Measurements from ENCODE around the gene GPC6. TPM values are rescaled to one million over a fixed set of nuclear protein-coding genes. Genes with fewer than 3 reads are reported as not detected.

The GPC6 gene
- total and polyA plus RNA-seq, 9 of the 15 experiments (the other 6 are each of a cell fraction or from before 2014, with no cell fraction given), result under 0.01 to 0.20 (median 0.01) TPM; not detected in 4

- no peak for FAIRE-seq
- Histone ChIP-seq H3K9me3 (replicated peaks; ENCODE audit: control insufficient read depth, insufficient read depth, low read depth, low read length) (no peaks in the 10 kb centered on the region), H3K79me2 (ENCODE audit: control insufficient read depth, insufficient read depth, low read length) (no peaks in the 10 kb centered on the region), H3K4me1 (replicated peaks in 1 of 2; ENCODE audit: control insufficient read depth in 2 of 2, insufficient read depth in 2 of 2, low read length in 2 of 2) (no peaks in the 10 kb centered on the region), H2AFZ (ENCODE audit: low read depth, low read length) (no peak overlapping the region), H3K4me3 (no peak overlapping the region), H3K9me1 (ENCODE audit: control insufficient read depth, insufficient read depth, low read length) (no peaks in the 10 kb centered on the region), H4K20me1 (replicated peaks; ENCODE audit: control insufficient read depth, insufficient read depth, low read length) (no peaks in the 10 kb centered on the region), H3K9ac (ENCODE audit: insufficient read depth in 1 of 2, low read depth in 2 of 2, low read length in 2 of 2) (no peak overlapping the region), H3K4me2 (ENCODE audit: insufficient read depth, low read length) (no peak overlapping the region), H3K27ac (ENCODE audit: extremely low read depth, low read depth, low read length) (no peak overlapping the region), H3K36me3 (ENCODE audit: control insufficient read depth, insufficient read depth, low read length) (no peaks in the 10 kb centered on the region), H3K27me3 (ENCODE audit: control insufficient read depth in 2 of 2, insufficient read depth in 2 of 2, low read length in 2 of 2) (no peaks in the 10 kb centered on the region)
- 3% methylated on average over 2 of the region's 2 CpGs for WGBS (ENCODE audit: insufficient coverage, low coverage, missing lambda C conversion rate)
- POLR2A ChIA-PET, result no interaction called here
- CTCF ChIA-PET (ENCODE audit: low intra/inter-chr PET ratio), result no interaction called here
- intact Hi-C loops (cut with micrococcal nuclease), result no loop called here
- in situ Hi-C loops (cut with MboI), result no loop called here
- no peak for DNase-seq (ENCODE audit: extremely low read depth in 1 of 4, low spot score in 3 of 4)
- BruUV-seq (replicated peaks), result no TSS peak
- no peak for ATAC-seq
- no peak for TF ChIP-seq RREB1 (CRISPR knock-in tag; IDR thresholded peaks at IDR 0.05)
- no peak for TF ChIP-seq TCF7 (IDR thresholded peaks at IDR 0.05; ENCODE audit: borderline replicate concordance)
- no peak for TF ChIP-seq HSF4 (CRISPR knock-in tag; IDR thresholded peaks at IDR 0.05; ENCODE audit: borderline replicate concordance)
- TF ChIP-seq CREB3 (tag; conservative IDR thresholded peaks at IDR 0.05; ENCODE audit: low read depth), result no peak
- no peak for TF ChIP-seq GTF2E2 (tag; IDR thresholded peaks at IDR 0.05)
- no peak for TF ChIP-seq RBM25 (IDR thresholded peaks at IDR 0.05; ENCODE audit: low read depth, low read length, severe bottlenecking)
- no peak for TF ChIP-seq ZNF395 (CRISPR knock-in tag; IDR thresholded peaks at IDR 0.05)
- no peak for TF ChIP-seq TRIM24 (IDR thresholded peaks at IDR 0.05)
- TF ChIP-seq ZNF354B (CRISPR knock-in tag; IDR thresholded peaks at IDR 0.05), result no peak
- TF ChIP-seq ZBTB49 (CRISPR knock-in tag; IDR thresholded peaks at IDR 0.05; ENCODE audit: borderline replicate concordance), result no peak
- TF ChIP-seq KAT2B (IDR thresholded peaks at IDR 0.05; ENCODE audit: low read depth, low read length), result no peak
- no peak for TF ChIP-seq KLF6 (CRISPR knock-in tag; IDR thresholded peaks at IDR 0.05; ENCODE audit: borderline replicate concordance)
- no peak for TF ChIP-seq ZNF696 (CRISPR knock-in tag; conservative IDR thresholded peaks at IDR 0.05)
Measured at GRCh38 chr13:93511011-93511410, 284.4 kb downstream of the GPC6 start.
